ENCODE results near the gene CCDC180.
"Not testable (repeated sequence)": the region's sequence is repeated elsewhere in the genome, so short reads cannot be mapped to it uniquely, and the experiment has no call there.

CCDC180 gene

DNA sequence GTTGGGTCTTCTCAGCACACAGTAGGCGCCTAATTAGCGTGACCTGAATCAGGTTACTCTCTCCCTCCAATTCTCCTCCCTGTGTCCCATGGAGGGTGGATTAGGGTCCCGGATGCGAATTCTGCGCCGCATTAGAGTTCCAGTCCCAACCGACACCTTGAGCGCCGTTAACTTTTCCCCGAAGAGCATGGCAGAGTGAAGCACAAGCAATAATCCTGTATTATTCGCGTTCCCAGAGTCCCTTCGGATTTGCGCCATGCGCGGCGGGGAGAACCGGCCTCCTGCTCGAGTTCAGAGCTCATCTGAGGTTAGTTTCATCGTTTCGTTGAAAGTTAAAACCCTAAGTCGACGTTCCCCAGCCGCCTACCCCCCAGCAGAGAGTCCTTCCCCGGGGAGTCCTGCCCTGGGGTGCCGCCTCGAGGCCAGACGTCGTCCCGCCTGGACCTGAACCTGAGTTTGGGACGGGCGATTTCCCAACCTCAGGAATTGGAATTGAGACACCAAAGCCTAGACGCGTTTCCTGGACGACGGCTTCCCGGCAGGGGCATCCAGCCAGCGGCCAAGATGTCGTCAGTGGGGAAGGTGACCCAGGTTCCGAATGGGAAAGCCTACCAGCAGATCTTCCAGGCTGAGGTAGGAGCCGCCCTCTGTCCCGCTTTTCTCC, at the start of gene CCDC180:
Gene CCDC180 (plus strand): TSS at position 160 of the 664 bp plus-strand sequence. CDS start 405 bp downstream, at position 565.
- DNase-seq (ENCODE audit: low read depth), result no peak

DNA sequence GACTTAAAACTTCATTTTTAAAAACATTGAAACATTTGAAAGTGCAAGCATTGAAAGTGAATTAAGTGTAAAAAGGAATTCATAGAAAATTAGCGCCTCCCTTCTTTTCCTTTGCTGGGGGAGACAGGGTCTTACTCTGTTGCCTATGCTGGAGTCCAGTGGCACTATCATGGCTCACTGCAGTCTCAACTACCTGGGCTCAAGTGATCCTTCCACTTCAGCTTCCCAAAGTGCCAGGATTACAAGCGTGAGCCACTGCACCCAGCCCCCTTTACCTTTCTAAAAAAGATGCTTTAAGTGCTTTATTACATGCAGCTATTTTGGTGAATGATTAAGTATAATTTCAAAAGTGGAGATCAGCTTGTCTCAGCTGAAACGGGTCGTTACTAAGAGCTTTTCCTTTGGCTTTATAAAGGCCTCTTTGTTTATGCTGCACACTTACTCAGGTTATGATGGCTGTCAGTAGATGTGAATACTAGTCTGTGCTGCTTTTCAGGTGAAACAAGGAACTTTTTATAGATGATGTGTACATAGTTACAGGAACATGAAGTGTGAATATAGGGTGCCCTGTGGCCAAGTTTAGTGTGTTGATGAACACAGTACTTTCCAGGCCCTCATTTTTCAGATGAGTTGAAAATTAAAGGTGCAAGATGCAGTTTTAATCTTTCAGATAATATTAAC, 47.5 kb upstream of the CCDC180 start:
- DNase-seq (ENCODE audit: low read depth), result not testable (repeated sequence)

DNA sequence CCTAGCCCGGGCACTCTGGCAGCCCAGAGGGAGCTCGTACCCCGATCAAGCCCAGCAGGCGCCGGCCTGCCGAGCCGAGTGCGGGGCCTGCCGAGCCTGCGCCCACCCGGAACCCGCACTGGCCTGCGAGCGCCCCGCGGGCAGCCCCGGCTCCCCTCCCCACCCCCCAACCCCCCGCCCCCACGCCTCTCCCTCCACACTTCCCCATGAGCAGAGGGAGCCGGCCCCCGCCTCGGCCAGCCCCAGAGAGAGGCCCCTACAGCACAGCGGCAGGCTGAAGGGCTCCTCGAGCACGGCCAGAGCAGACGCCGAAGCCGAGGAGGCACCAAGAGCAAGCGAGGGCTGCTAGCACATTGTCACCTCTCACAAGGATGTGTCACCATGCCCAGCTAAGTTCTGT, 36.2 kb upstream of the CCDC180 start:
- DNase-seq (ENCODE audit: low read depth), result no peak

DNA sequence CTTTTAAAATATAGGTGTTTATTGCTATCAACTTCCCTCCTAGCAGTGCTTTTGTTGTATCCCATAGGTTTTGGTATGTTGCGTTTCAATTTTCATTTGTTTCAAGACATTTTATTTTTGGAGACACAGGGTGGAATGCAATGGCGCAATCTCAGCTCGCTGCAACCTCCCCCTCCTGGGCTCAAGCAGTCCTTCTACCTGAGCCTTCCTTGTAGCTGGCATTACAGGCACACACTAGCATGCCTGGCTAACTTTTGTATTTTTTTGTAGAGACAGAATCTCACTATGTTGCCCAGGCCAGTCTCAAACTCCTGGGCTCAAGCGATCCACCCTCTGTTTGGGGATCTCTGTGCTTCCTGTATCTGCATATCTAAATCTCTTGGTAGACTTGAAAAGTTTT, 35.4 kb upstream of the CCDC180 start:
- DNase-seq (ENCODE audit: low read depth), result no peak

DNA sequence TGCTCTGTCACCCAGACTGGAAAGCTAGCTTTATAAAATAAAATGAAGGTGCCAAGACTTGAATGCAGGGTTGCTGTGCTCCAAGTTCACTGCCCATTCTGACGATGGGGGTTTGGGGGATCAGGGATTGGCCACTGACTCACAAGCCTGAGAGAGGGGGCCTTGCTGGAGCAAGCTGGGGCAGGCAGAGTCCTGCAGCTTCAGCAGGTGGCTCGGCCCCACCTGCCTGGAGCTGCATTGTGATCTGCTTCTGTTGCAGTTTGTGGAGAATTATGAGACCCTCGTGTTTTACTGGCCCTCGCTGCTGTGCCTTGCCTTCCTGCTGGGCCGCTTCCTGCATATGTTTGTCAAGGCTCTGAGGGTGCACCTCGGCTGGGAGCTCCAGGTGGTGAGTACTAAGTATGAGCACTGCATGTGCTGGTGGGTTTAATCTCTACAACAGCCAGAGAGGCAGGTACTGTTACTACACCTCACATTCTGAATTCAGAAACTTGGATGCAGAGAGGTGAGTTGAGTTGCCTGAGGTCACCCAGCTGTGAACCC, 31.1 kb upstream of the CCDC180 start:
- DNase-seq (ENCODE audit: low read depth), result no peak

DNA sequence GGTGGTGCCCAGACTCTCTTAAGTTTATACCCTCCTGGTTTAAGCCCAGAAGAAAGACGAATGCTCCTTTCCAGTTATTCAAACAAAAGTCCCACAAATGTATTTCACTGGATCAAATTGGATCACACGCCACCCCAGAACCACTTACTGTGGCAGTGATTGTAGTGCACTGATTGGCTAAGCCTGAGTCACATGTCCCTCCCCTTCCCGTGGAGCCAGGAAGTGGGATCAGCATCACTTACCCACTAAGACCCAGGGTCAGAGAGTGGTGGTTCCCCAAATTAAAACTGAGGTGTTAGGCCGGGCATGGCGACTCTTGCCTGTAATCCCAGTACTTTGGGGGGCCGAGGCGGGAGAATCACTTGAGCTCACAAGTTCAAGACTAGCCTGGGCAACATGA, 29.5 kb upstream of the CCDC180 start:
- DNase-seq (ENCODE audit: low read depth), result no peak

DNA sequence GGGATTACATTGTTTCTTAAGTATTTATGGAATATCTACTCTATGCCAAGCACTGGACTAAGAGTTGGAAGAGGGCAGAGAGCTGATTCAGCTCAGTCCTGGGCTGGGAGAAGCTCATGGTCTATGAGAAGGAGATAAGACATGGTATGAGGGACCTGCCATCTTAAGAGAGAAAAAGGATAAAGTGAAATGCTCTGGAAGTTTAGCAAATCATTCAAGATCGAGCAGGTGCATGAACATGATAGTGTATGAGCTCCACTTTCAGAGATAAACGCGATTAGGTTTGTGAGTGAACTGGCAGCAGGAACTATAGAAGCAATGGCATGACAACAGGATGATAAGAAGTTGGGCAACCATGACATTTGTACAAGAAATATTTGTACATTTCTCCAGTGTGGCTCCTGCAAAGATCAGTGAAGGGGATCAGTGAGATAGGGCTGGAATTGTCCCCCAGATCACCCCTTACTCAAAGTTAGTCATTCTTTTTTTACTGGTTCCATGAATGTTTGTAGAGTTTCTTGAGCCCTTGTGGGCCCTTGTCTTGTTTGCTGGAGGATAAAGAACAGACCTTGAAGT, 26.6 kb upstream of the CCDC180 start:
- DNase-seq (ENCODE audit: low read depth), result no peak

DNA sequence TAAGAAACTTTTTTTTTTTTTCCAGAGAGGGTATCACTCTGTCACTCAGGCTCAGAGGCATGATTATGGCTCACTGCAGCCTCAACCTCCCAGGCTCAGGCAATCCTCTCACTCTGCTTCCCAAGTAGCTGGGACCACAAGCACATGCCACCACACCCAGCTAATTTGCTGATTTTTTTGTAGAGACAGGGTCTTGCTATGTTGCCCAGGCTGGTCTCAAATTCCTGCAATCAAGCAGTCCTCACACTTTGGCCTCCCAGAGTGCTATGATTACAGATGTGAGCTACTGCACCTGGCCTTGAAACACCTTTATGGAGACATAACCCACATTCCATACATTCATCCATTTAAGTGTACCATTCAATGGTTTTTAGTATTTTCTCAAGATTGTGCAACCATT, 23.7 kb upstream of the CCDC180 start:
- DNase-seq (ENCODE audit: low read depth), result no peak

DNA sequence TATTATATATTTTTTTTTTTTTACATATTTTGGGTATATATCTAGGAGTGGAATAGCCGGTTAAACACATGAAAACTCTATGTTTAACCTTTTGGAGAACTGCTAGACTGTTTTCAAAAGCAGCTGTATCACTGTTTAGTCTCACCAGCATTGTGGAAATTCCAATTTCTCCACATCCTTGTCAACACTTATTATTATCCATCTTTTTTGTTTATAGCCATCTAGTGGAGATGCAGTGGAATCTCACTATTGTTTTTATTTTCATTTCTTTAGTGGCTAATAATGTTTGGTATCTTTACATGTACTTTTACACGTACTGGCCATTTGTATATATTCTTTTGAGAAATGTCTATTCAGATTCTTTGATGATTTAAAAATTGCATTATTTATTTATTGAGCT, 22.7 kb upstream of the CCDC180 start:
- no peak for DNase-seq (ENCODE audit: low read depth)

DNA sequence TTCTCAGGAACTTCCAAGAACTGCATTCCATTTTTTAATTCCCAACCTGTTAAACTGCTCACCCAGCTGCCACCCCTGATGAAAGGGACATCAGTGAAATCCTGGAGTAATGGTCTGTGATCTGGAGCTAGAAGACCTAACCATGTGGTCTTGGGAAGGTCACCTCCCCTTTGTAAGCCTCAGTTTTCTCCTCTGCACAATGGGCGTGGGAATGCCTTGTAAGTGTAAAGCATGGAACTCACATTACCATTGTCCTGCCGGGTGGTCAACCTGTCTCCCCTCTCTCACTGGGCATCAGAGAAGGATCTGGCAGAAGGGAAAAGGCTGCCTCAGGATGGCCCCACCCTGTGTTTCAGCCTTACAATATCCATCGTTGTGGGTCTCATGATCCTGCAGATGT, 15.3 kb upstream of the CCDC180 start:
- DNase-seq (ENCODE audit: low read depth), result no peak

DNA sequence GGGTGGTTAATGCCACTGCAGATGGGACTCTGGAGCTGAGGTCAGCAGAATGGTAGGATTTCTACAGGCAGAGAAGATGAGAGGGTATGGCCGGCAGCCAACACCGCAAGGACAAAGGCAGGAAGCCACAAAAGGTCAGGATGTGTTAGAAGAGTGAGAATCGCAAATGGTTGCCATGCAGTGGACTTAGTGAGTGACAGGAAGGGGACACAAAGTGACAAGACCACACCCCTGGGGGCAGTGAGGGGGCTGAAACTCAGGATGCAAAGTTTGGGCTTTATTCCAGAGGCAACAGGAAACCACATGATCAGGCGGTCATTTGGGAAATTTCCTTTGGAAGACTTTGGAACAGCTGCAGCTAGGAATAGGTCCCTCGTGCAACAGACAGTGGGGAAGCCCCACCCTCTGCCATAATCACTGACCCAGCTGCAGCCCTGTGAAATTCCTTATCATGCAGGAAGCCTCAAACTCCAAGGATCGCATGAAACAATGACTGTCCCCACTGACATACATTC, 14.2 kb upstream of the CCDC180 start:
- DNase-seq (ENCODE audit: low read depth), result no peak

DNA sequence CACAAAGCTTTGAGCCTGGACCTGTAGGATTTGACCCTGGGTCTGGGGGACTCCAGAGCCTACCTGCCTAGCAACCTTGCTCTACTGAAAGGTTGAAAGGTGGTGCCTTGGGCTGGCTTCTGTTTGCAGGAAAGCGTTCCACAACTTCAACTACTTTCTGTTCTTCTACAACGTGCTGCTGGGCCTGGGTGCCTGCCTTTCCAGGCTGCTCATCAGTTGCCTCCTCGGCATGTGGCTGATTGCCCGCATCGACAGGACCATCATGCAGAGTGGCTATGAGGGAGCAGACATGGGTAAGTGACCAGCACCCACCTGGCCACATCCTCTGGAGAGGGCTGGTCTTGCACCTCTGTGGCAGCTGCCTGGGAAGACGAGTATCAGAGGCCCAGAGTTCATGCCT, 13.6 kb upstream of the CCDC180 start:
- no peak for DNase-seq (ENCODE audit: low read depth)

DNA sequence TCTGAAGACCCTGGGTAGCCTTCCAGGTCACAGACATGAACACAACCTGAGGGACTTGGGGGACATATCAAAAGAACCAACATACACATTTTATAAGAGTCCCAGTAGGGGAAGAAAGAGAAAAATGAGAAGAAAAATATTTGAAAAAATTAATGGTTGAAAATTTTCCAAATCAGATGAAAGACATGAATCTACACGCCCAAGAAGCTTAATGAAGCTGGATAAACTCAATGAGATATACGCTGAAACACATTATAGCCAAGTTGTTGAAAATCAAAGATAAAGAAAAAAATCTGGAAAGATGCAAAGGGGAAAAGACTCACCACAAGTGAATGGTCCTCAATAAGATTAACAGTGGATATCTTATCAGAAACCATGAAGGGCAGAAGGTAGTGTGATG, 9.6 kb upstream of the CCDC180 start:
- no peak for DNase-seq (ENCODE audit: low read depth)

DNA sequence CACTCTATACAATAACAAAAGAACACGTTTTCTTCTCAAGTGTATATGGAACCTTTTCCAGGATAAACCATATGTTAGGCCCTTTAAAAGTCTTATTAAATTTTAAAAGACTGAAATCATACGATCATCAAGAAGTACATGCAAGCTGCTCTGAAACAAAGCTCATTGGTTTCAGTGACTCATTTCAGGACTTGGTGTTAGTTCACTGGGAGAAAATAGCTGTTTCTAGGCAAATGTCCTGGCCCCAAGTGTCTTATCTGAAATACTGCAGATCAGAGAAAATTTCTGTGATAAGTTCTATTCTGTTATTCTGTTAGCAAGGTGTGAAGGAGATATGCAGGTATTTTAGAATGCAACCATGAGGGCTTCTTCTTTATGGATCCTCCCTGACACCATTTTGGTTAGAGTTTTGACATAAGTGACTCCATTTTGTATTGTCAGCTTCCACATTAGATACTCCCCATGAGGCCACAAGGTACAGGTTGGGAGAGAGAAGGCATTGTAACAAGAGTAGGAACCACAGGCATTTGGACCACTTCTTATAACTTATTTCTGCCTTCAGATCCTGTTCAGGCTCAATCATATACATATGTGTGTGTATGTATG, 7.5 kb upstream of the CCDC180 start:
- DNase-seq (ENCODE audit: low read depth), result no peak

DNA sequence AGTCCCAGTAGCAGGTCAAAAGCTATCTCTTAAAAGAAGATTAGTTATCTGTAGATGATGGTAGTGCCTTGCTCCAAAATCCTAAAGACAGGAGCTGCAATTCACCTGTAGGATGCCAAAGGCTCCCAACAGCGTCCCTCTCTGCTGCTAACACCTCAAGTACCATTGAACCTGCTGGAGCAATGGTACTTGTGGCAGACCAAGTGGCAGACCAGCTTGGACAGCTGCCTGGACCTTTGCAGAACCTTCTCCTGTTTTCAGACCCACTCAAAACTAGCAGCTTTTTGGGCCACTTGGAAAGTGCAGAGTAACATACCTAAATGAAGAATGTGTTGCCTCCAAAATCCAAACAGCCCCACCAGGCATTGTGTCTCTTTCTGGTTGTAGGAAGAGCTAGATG, 6.9 kb upstream of the CCDC180 start:
- DNase-seq (ENCODE audit: low read depth), result no peak

DNA sequence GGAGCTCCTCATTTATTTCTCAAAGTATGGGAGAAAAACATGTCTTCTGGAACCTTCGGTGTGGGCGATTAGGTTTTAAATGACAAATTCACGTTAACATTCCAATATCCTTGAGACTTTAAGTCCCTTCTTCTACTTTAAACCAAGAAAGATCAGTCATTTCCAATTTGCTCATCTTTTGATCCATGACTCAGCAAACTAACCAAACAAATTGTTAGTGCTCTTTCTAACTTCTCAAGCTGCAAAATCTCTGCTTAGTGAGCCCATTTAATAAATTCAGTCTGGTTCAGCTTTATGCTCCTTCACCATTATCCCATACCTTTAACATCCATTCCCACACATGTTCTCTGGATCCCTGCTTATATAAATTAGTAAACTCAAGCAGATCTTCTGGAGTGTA, 5.5 kb upstream of the CCDC180 start:
- DNase-seq (ENCODE audit: low read depth), result no peak

DNA sequence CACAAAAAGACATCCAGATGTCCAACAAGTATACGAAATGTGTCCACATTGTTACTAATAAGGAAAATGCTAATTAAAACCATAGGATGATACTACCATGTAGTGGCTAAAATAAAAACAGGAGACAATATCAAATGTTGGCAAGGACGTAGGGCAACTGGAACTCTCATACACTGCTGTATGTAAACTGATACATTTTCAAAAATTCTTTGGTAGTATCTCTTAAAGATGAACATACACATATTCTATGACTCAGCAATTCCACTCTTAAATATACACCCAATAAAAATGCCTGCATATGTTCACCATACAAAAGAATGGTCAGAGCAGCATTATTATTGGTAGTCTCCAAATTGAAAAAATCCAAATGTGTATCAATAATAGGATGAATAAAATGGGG, 2.9 kb upstream of the CCDC180 start:
- no peak for DNase-seq (ENCODE audit: low read depth)

DNA sequence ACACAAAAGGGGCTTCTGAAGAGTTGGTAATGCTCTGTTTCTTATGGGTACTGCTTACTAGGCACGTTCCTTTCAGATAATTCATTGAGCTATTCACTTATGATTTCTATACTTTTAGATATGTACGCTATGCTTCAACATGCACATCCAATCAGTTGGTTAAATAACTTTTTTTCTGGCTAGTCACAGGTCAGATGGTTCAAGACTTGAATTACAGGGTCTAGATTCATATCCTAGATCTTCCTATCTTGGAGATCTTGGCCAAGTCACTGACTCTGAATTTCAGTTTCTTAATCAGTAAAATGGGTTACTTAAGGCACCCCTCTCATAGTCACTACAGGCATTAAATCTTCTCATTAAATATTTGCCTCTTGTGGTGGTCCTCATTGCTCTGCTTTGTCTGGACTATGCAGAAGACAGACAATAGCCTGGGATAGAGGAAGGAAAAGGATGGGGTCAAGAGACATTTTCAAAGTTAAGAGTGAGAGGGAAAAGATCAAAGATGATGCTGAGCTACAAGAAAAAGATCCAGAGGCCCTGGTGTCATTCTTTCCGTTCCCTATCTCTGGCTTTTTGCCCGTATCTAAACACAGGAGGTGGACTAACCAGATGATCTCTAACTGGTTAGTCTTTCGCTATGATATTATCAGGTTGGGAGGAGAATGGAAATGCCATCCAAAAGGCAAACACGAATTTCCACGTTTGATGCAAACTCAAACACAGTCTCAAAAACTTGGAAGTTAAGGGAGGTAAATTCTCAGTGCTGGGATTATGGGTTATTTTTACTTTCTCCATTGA, 1.8 kb upstream of the CCDC180 start:
- no peak for DNase-seq (ENCODE audit: low read depth)

DNA sequence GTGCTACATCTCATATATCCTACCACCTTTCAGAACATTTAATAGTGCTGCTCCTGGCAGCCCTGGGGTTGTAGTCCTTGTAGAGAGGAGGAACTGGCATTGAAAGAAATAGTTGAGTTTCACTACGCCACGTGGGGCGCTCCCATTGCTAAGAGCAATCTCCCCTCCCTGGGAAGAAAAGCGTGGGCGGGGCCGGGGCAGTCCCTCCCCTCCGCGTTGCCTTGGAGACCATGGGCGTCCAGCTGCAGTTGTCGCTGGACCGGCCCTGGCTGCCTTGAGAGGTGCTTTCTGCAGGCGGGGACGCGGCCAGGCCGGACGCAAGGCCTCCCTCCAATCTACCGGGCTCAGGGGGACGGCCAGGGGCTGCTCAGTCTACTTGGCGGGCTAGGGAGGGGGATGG, 368 bp upstream of the CCDC180 start:
- no peak for DNase-seq (ENCODE audit: low read depth)

DNA sequence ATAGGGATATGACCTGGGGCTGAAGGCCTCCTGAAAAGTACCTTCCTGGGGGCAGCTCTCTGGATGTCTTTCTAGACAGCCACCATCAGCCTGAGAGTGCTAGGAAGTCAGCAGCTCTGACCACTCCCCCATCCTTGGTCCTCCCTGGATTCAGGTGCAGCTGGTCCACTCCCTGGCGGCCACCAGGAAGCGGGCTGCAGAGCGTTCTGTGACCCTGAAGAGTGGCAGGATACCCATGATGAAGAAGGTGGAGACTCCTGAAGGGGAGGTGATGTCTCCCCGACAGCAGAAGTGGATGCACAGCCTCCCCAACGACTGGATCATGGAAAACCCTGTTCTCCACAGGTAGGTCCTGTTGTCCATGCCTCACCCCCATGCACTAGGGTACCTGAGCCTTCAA, 1.8 kb downstream of the CCDC180 start:
- DNase-seq (ENCODE audit: low read depth), result no peak

DNA sequence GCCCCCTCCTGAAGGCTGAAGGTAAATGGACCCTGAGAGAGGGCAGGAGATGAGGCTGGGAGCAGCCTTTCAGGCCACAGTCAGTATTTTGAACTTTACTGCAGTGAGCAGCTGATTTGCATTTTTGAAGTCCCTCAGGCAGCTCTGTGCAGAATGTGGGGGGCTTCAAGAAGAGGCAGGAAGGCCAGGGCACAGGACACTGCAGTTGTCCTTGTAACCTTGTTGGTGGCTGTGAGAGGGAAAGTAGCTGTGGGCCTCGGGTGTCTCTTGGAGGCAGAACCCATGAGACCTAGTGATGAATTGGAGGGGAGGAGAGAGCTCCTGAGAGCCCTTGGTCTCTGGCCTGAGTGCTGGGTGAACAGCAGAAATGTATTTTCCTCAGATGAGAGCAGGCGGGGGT, 2.6 kb downstream of the CCDC180 start:
- DNase-seq (ENCODE audit: low read depth), result no peak

DNA sequence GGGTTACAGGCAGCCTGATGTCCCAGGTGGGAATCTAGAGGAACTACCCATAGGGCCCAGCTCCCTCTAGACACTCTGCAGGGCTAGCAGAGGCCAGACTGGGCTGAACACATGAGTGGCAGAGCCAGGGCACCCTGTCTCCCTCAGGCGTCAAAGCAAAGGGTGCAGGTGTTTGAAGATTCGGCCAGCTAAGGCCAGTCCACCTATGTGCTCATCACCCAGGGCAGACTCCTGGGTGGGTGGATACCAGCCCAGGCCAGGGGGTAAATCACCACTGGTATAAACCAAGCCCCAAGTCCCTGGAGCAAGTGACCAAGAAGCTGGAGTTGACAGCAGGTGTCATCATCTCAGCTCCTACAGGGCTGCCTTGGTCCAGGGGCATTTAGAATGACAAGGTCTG, 3.4 kb downstream of the CCDC180 start:
- no peak for DNase-seq (ENCODE audit: low read depth)
